Measurements from ENCODE around the gene FILIP1L. TPM values are rescaled to one million over a fixed set of nuclear protein-coding genes. Genes with fewer than 3 reads are reported as not detected.
A peak's percentile ranks its signal among the peaks of the same experiment; 100 is the strongest.
"Not testable (repeated sequence)": the region's sequence is repeated elsewhere in the genome, so short reads cannot be mapped to it uniquely, and the experiment has no call there.

The FILIP1L gene
- total RNA-seq, 1 donor from 2014 or later, result 42.7 TPM

GRCh38 chr3:99862208-99862607 is 252.1 kb downstream of the FILIP1L start:
- DNase-seq, result peak; percentile 56

GRCh38 chr3:99861216-99861615 is 253.1 kb downstream of the FILIP1L start:
- no peak for DNase-seq

- DNase-seq, result peak; percentile 20
Observed at GRCh38 chr3:99859825-99860224, 254.5 kb downstream of the FILIP1L start.

GRCh38 chr3:99858469-99858868 is 255.8 kb downstream of the FILIP1L start:
- DNase-seq, result peak; percentile 8

GRCh38 chr3:99857278-99857677 is 257.0 kb downstream of the FILIP1L start:
- DNase-seq, result peak; percentile 6

GRCh38 chr3:99856437-99857220 is 257.7 kb downstream of the FILIP1L start:
- peak; percentile 6 for DNase-seq

GRCh38 chr3:99855900-99856299 is 258.4 kb downstream of the FILIP1L start:
- peak; percentile 19 for DNase-seq

- DNase-seq, result peak; percentile 5
Observed at GRCh38 chr3:99854756-99855298, 259.5 kb downstream of the FILIP1L start.

GRCh38 chr3:99852851-99853250 is 261.4 kb downstream of the FILIP1L start:
- peak; percentile 6 for DNase-seq

GRCh38 chr3:99851955-99852354 is 262.3 kb downstream of the FILIP1L start:
- no peak for DNase-seq

GRCh38 chr3:99850608-99851007 is 263.7 kb downstream of the FILIP1L start:
- DNase-seq, result no peak

GRCh38 chr3:99848433-99848832 is 265.9 kb downstream of the FILIP1L start:
- peak; percentile 15 for DNase-seq

- peak; percentile 67 for DNase-seq
Observed at GRCh38 chr3:99846477-99847160, 267.7 kb downstream of the FILIP1L start.

- peak; percentile 22 for DNase-seq
Observed at GRCh38 chr3:99845999-99846398, 268.3 kb downstream of the FILIP1L start.

GRCh38 chr3:99845331-99845730 is 269.0 kb downstream of the FILIP1L start:
- DNase-seq, result peak; percentile 10

- peak; percentile 44 for DNase-seq
Observed at GRCh38 chr3:99843590-99844258, 270.6 kb downstream of the FILIP1L start.

GRCh38 chr3:99842826-99843589 is 271.3 kb downstream of the FILIP1L start:
- peak; percentile 78 for DNase-seq

GRCh38 chr3:99841949-99842348 is 272.4 kb downstream of the FILIP1L start:
- DNase-seq, result not testable (repeated sequence)

- no peak for DNase-seq
Observed at GRCh38 chr3:99839613-99840012, 274.7 kb downstream of the FILIP1L start.

GRCh38 chr3:99838755-99839154 is 275.5 kb downstream of the FILIP1L start:
- no peak for DNase-seq

GRCh38 chr3:99837715-99838114 is 276.6 kb downstream of the FILIP1L start:
- DNase-seq, result no peak

GRCh38 chr3:99836681-99837080 is 277.6 kb downstream of the FILIP1L start:
- peak; percentile 81 for DNase-seq
